ENCODE results near the gene NPIPB8.
"Not testable (repeated sequence)": the region's sequence is repeated elsewhere in the genome, so short reads cannot be mapped to it uniquely, and the experiment has no call there.

NPIPB8 gene

GRCh38 chr16:28607116-28607623 lies 30.7 kb upstream of the NPIPB8 start:
- no peak for DNase-seq

GRCh38 chr16:28607681-28608495 lies 30.0 kb upstream of the NPIPB8 start:
- DNase-seq = not testable (repeated sequence)

- DNase-seq = not testable (repeated sequence)
These were observed 29.4 kb upstream of the NPIPB8 start for GRCh38 chr16:28608496-28608808.

- not testable (repeated sequence) for DNase-seq
These were observed 28.8 kb upstream of the NPIPB8 start for GRCh38 chr16:28608867-28609596.

- no peak for DNase-seq
These were observed 28.0 kb upstream of the NPIPB8 start, which contains the start of gene SULT1A1 for GRCh38 chr16:28609631-28610594. Gene SULT1A1 (minus strand): TSS chr16:28610044. CDS start chr16:28608855, 1,189 bp downstream.

GRCh38 chr16:28610595-28611191 lies 27.2 kb upstream of the NPIPB8 start:
- no peak for DNase-seq

GRCh38 chr16:28612359-28613280 lies 25.2 kb upstream of the NPIPB8 start:
- DNase-seq = not testable (repeated sequence)

- not testable (repeated sequence) for DNase-seq
These were observed 24.0 kb upstream of the NPIPB8 start for GRCh38 chr16:28613912-28614311.

- not testable (repeated sequence) for DNase-seq
These were observed 23.3 kb upstream of the NPIPB8 start for GRCh38 chr16:28614561-28614960.

- not testable (repeated sequence) for DNase-seq
These were observed 22.2 kb upstream of the NPIPB8 start for GRCh38 chr16:28615486-28616223.

GRCh38 chr16:28616224-28616577 lies 21.7 kb upstream of the NPIPB8 start:
- DNase-seq = not testable (repeated sequence)

- no peak for DNase-seq
These were observed 21.2 kb upstream of the NPIPB8 start for GRCh38 chr16:28616636-28617035.

GRCh38 chr16:28617874-28618273 lies 20.0 kb upstream of the NPIPB8 start:
- no peak for DNase-seq

GRCh38 chr16:28620316-28620715 lies 17.5 kb upstream of the NPIPB8 start:
- not testable (repeated sequence) for DNase-seq

GRCh38 chr16:28621481-28622155 lies 16.2 kb upstream of the NPIPB8 start:
- no peak for DNase-seq

- not testable (repeated sequence) for DNase-seq
These were observed 15.2 kb upstream of the NPIPB8 start for GRCh38 chr16:28622532-28623171.

- peak; percentile 68 for DNase-seq
These were observed 14.6 kb upstream of the NPIPB8 start for GRCh38 chr16:28623172-28623711.

GRCh38 chr16:28630905-28631304 lies 7.0 kb upstream of the NPIPB8 start:
- not testable (repeated sequence) for DNase-seq
